SJCRH30 (cell line): ENCODE data around the gene TBPL1. TPM values are rescaled to one million over a fixed set of nuclear protein-coding genes. Genes with fewer than 3 reads are reported as not detected.
"Not testable (repeated sequence)": the region's sequence is repeated elsewhere in the genome, so short reads cannot be mapped to it uniquely, and the experiment has no call there.

ENCODE experiments used
- DNase-seq, 2 experiments: peaks; one replicate each; pipeline ENCODE4 v3.0.0-alpha.2; 2015 to 2020
- H3K27ac ChIP-seq: fragments of 250-450 bp; sonication (Bioruptor Pico); 2 replicates; pipeline ENCODE4 v1.5.1; 2020; ENCODE audit warnings: mild to moderate bottlenecking, moderate library complexity
- H3K27me3 ChIP-seq: fragments of 250-450 bp; sonication (Bioruptor Pico); 2 replicates; pipeline ENCODE4 v1.5.1; 2020; ENCODE audit warnings: mild to moderate bottlenecking, moderate library complexity
- H3K36me3 ChIP-seq: fragments of 250-450 bp; sonication (Bioruptor Pico); 2 replicates; pipeline ENCODE4 v1.5.1; 2020; ENCODE audit warnings: mild to moderate bottlenecking, moderate library complexity
- H3K4me1 ChIP-seq: fragments of 250-450 bp; sonication (Bioruptor Pico); 2 replicates; pipeline ENCODE4 v1.5.1; 2020; ENCODE audit warnings: mild to moderate bottlenecking, moderate library complexity
- H3K4me3 ChIP-seq: fragments of 250-450 bp; sonication (Bioruptor Pico); 2 replicates; pipeline ENCODE4 v1.5.1; 2020; ENCODE audit warnings: mild to moderate bottlenecking, moderate library complexity
- H3K9me3 ChIP-seq: fragments of 250-450 bp; sonication (Bioruptor Pico); replicated peaks from 2 replicates; pipeline ENCODE4 v1.5.1; 2020; ENCODE audit warnings: mild to moderate bottlenecking, moderate library complexity
- total RNA-seq: library from RNA; depleted of rRNA; stranded (reverse); fragments of >200 nt; shearing (Covaris generic); gene quantifications from 2 replicates; pipeline ENCODE4 v1.2.3, GENCODE V29; 2014; rRNA removed

Gene TBPL1
- total RNA-seq = 56.2 and 57.1 TPM in 2 replicates

DNA sequence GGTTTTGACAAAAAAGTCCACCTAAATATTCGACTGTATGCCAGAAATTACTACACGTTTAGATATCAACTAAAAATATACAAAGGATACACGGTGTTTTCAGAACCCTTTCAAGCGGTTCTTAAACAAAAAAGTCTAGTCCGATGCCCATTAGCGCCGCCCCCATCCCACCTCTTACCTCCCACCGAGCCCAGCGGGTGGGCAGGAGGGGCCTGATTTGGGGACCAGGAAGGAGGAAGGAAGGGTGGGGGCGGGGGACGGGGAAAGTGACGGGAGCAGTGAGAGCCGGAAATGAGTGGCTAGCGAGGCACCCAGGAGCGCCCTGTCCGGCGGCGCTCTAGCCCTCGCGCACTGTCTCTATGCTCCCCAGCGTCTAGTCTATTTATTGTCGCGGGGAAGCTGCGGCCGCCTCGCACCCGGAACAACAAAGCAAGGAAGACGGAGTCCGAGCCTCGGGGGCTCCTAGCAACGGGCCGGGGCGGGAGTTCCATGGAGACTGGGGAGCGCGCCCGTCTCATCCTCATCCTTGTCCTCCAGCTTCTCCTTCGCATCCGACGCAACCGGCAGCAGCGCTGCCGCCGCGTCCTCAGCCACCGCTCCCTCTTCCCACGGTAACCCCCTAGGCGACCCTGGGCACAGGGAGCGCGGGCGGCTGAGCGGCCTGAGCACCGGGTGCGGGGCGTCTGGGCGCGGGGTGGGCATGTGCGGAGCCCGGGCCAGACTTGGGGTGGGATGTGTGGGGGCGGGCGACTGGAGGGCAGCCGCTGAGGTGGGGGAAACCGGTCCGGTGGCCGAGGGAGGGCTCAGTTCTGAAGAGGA, at the start of gene TBPL1:
TSS of gene TBPL1 (plus strand) at position 410 of the 819 bp plus-strand sequence. CDS start 26,902 bp downstream, outside the sequence.
- H3K36me3 ChIP-seq = no peaks in the 10 kb centered on the region
- H3K27ac ChIP-seq = peak within 1 kb of the TSS; percentile 73
- H3K27me3 ChIP-seq = no peaks in the 10 kb centered on the region
- H3K9me3 ChIP-seq = no peaks in the 10 kb centered on the region
- no peaks in the 10 kb centered on the region; the same call in 1 of the 2 replicates for H3K4me1 ChIP-seq
- peak within 1 kb of the TSS; percentile 92 for H3K4me3 ChIP-seq
- DNase-seq = peak; percentile 96 to 98

DNA sequence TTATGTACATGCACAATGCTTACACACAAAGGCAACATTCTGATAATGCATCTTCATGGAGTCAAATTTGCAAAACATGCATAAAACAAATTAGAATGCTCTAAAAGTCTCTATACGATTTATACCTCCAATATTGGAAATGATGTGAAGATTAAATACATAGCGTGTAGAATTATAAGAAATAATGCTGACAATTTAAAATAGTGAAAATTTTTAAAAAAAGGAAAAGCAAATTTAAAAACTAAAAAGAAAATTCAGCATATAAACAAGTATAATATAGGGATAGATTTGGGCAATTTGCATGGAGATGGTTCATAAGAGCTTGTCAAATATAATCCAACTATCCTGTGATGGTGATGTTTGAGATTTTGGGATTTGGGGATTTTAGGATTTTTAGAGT, 49.2 kb upstream of the TBPL1 start:
- no peaks in the 10 kb centered on the region for H3K4me1 ChIP-seq
- no peak for DNase-seq
- H3K27me3 ChIP-seq = 0 out of 2 replicates have a peak, but pooled peaks cover 3% of the 10 kb centered on the region

DNA sequence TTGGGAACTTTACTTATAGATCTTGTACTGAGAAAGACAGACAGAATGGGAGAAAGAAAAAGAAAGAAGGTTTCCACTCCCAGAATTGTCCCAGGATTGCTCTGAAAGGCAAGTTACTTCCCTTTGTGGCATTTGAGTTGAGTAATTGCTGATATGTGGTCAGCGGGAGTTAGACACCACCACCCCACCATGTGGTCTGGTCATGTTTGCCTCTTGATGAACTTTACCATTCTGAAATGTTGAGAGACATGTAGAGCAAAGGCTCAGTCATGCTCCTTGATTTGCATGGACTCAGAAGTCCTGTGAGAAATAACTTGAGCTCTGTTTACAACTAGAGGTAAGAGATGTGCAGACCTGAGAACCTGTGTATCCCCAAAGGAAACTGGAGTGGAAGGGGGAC, 47.0 kb upstream of the TBPL1 start:
- Histone ChIP-seq H3K4me3 (no peak overlapping the region), H3K4me1 (no peaks in the 10 kb centered on the region), H3K27ac (no peak overlapping the region), H3K27me3 (0 out of 2 replicates have a peak, but pooled peaks cover 3% of the 10 kb centered on the region), H3K9me3 (no peaks in the 10 kb centered on the region), H3K36me3 (no peaks in the 10 kb centered on the region)
- no peak for DNase-seq

More for the DNA sequence above, 49.2 kb upstream of the TBPL1 start:
- Histone ChIP-seq H3K36me3 (no peaks in the 10 kb centered on the region), H3K27ac (no peak overlapping the region), H3K9me3 (no peaks in the 10 kb centered on the region), H3K4me3 (no peak overlapping the region)

DNA sequence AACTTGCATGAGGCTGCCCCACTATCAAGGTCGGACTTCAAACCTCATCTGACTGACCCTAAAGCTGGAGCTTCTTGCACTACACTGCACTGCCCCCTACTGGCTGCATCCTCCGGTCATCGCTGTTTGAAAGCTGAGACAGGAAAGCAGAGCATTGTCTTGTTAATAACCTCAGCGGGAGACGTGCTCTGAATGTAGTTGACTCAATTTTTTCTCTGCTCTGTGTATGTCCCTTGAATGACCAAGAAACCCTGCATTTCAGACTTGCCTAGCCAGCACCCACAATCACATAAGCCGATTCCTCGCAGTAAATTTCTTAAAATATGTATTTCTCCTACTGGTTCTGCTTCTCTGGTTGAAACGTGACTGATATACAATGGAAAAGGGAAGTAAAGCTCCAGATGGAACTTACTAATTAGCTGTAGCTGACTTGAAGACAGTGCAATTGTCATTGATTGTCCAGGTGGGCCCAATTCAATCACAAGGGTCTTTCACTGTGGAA, 36.3 kb upstream of the TBPL1 start:
- Histone ChIP-seq H3K27me3 (no peaks in the 10 kb centered on the region), H3K27ac (no peak overlapping the region), H3K36me3 (no peaks in the 10 kb centered on the region), H3K4me1 (no peaks in the 10 kb centered on the region), H3K9me3 (no peaks in the 10 kb centered on the region; the same call in 1 of the 2 replicates), H3K4me3 (no peak overlapping the region)
- peak; percentile 83 to 90 for DNase-seq

DNA sequence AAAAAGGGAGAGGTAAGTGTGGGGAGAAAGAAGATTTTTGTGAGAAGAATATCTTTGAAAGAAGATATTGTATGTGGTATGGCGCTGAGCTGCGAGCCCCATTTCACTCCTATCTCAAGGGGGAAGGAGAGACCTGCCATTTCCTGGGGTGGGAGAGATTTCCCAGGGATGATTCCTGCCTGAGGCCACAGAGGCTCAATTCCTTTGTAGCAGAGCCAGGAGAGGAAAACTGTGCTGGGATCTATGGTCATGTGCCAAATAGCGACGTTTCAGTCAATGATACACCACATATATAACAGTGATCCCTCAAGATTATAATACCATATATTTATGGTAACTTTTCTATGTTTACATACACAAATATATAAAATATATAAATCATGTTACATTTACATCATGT, 35.2 kb upstream of the TBPL1 start:
- Histone ChIP-seq H3K4me1 (no peaks in the 10 kb centered on the region), H3K9me3 (no peaks in the 10 kb centered on the region; the same call in 1 of the 2 replicates), H3K27ac (no peak overlapping the region), H3K4me3 (no peak overlapping the region), H3K27me3 (no peaks in the 10 kb centered on the region), H3K36me3 (no peaks in the 10 kb centered on the region)
- no peak for DNase-seq

DNA sequence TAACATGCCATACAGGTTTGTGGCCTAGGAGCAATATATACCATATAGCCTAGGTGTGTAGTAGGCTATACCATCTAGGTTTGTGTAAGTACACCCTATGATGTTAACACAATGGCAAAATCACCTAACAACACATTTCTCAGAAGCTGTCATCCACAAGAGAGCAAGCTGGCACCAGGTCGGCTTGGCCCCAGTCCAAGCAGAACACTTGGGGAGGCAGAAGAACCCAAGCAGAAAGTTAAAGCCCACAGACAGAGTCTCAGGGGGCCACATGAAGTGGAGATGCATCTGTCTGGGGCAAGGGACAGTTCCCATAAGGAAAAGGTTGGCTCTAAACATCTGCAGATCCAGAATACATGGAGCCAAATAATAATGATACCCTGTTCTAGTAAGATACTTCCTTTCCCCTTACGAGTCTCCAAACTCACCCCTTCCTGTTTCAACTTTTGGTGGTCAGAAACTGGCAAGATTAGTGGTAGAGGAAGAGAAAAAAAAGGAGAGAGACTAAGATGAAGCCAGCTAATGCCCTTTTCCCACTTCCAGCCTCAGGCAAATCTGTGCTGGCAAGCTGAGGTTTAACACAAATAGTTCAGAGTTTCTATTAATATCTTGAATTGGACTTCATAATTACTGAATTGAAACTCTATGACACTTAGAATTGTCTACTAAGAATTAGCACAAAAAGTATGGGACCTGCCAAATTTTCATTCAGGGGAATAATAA, 34.7 kb upstream of the TBPL1 start:
- Histone ChIP-seq H3K9me3 (no peaks in the 10 kb centered on the region; the same call in 1 of the 2 replicates), H3K4me1 (no peaks in the 10 kb centered on the region), H3K36me3 (no peaks in the 10 kb centered on the region), H3K27ac (no peak overlapping the region), H3K4me3 (no peak overlapping the region), H3K27me3 (no peaks in the 10 kb centered on the region)
- DNase-seq = no peak

DNA sequence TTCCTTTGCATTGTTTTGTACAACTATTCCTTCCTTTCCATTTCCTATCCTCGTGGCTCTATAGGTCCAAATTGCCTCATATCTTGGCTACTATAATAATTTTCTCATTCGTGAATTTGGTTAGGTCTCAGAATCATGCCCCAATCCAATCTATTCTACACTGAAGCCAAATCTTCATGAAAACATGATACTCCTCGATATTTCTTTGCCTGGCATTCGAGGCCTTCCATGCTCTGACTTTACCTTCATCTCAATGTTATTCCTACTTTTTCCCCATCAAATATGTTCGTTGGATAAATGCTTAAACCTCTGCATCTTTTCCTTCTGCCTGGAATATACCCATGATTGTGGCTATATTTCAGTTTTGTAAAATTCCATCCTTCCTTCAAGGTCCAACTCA, 33.7 kb upstream of the TBPL1 start:
- no peaks in the 10 kb centered on the region for H3K27me3 ChIP-seq
- no peaks in the 10 kb centered on the region for H3K4me1 ChIP-seq
- H3K36me3 ChIP-seq = no peaks in the 10 kb centered on the region
- no peaks in the 10 kb centered on the region for H3K9me3 ChIP-seq
- no peak overlapping the region for H3K4me3 ChIP-seq
- DNase-seq = no peak
- H3K27ac ChIP-seq = no peak overlapping the region

DNA sequence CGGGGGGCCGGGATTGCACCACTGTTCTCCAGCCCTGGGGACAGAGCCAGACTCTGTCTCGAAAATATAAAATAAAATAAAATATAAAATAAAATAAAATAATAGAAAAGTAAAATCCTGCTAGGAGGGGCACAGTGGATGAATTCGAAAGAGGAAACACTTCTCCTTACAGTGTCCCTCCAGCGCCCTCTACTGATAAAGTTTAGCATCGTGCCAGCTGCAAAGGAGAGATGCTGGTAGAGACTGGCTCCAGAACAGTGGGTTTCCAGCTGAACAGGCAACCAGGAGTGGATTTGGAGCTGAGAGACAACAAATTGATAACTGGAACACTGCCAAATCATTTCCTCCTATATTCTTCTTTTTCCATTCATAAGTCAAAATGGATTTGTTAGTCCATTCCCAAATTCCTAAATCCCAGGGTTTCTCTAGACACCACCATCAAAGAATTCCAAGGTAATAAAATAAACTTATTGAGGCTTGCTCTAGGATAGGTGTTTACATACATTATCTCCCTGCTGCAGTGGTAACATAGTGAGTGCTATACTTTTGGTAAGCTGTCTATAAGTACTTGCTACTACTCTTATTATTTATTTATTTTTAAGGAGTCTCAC, 31.7 kb upstream of the TBPL1 start:
- DNase-seq = peak; percentile 73 to 89
- Histone ChIP-seq H3K4me1 (no peaks in the 10 kb centered on the region), H3K9me3 (no peaks in the 10 kb centered on the region), H3K27me3 (no peaks in the 10 kb centered on the region), H3K4me3 (no peak overlapping the region), H3K36me3 (no peaks in the 10 kb centered on the region), H3K27ac (no peak overlapping the region)

DNA sequence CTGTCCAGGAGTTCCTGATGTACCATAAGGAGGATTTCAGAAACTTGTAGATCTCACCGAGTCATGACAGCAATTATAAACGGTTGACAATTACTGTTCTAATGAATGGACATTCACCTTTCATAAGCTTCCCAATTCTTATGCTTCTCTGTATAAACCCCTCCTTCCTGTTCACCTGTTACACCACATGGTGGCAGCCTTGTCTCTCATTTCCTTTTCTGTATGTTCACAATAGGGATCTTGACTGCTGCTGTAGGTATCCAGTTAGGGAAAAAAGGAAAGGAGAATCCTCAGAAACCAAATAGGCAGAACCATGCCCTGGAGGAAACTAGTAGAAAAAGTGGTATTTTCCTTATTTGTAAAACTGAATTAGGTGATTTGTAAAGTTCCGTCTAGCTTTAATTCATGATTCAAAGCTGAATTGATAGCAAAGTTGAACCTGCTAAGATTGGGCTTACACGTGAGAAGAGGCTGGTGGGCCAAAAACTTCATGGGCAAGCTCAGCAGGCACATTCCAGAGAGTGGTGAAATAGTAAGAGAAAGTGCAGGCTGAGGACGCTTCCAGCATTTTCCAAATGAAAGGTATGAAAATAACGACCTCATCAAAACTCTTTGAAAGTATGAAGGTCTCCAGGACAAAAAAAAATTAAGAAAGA, 29.0 kb upstream of the TBPL1 start:
- peak; percentile 55 to 86 for DNase-seq
- H3K36me3 ChIP-seq = no peaks in the 10 kb centered on the region
- no peaks in the 10 kb centered on the region for H3K9me3 ChIP-seq
- no peak overlapping the region for H3K27ac ChIP-seq
- H3K4me3 ChIP-seq = no peak overlapping the region
- no peaks in the 10 kb centered on the region for H3K27me3 ChIP-seq
- no peaks in the 10 kb centered on the region for H3K4me1 ChIP-seq

DNA sequence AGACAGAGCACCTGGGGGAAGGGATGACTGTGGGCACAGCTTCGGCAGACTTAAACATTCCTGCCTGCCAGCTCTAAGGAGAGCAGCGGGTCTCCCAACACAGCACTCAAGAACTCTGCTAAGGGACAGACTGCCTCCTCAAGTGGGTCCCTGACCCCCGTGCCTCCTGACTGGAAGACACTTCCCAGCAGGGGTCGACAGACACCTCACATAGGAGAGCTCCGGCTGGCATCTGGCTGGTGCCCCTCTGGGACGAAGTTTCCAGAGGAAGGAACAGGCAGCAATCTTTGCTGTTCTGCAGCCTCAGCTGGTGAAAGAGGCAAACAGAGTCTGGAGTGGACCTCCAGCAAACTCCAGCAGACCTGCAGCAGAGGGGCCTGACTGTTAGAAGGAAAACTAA, 21.8 kb upstream of the TBPL1 start:
- not testable (repeated sequence) for H3K27me3 ChIP-seq, H3K27ac ChIP-seq, H3K9me3 ChIP-seq, H3K4me3 ChIP-seq, H3K36me3 ChIP-seq, H3K4me1 ChIP-seq, DNase-seq

DNA sequence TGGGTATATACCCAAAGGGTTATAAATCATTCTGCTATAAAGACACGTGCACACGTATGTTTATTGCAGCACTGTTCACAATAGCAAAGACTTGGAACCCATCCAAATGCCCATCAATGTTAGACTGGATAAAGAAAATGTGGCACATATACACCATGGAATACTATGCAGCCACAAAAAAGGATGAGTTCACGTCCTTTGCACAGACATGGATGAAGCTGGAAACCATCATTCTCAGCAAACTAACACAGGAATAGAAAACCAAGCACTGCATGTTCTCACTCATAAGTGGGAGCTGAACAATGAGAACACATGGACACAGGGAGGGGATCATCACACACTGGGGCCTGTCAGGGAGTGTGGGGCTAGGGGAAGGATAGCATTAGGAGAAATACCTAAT, 16.7 kb upstream of the TBPL1 start:
- H3K36me3 ChIP-seq, H3K9me3 ChIP-seq, H3K4me3 ChIP-seq, DNase-seq, H3K27me3 ChIP-seq, H3K4me1 ChIP-seq, H3K27ac ChIP-seq: not testable (repeated sequence)

DNA sequence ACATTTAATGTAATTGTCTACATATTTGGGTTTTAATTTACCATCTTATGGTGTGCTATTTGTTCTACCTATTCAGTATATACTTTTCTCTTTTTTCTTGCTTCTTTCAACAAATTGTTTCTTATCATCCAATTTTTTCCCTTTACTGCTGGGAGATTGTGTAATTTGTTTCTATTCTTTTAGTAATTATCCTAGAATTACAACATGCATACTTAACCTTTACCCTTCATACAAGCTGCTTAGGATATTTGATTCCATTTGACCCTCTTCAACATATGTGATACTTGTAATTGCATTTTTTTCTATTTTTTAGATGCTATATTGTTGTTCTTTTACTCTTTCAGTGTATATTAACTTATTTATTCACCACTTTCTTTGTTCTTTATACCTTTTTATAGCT, 15.1 kb upstream of the TBPL1 start:
- Histone ChIP-seq H3K4me1 (no peaks in the 10 kb centered on the region), H3K27me3 (0 out of 2 replicates have a peak, but pooled peaks cover 3% of the 10 kb centered on the region), H3K36me3 (no peaks in the 10 kb centered on the region), H3K9me3 (no peaks in the 10 kb centered on the region), H3K4me3 (no peak overlapping the region), H3K27ac (no peak overlapping the region)
- DNase-seq = no peak

DNA sequence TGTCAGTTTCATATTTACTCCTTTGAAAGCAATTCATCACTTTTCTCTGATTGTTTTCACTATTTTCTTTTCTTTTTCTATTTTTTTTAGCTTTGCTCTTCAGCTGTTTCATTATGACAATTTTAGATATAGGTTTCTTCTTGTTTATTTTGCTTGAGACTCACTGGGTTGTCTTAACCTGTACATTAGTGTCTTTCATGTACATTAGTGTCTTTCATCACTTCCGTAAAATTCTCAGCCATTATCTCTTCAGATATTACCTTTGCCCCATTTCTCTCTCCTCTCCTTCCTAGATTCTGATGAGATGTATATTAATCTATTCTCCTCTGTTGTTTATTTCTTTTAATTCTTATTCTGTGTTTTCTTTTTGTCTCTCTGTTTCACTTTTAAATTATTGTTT, 14.5 kb upstream of the TBPL1 start:
- Histone ChIP-seq H3K27me3 (0 out of 2 replicates have a peak, but pooled peaks cover 3% of the 10 kb centered on the region), H3K4me3 (no peak overlapping the region), H3K36me3 (no peaks in the 10 kb centered on the region), H3K27ac (no peak overlapping the region), H3K9me3 (no peaks in the 10 kb centered on the region), H3K4me1 (no peaks in the 10 kb centered on the region)
- DNase-seq = no peak
